ENCODE measurements around the gene CC2D1A. TPM values are rescaled to one million over a fixed set of nuclear protein-coding genes. Genes with fewer than 3 reads are reported as not detected.

The CC2D1A gene
- total and polyA plus RNA-seq, 2 donors from 2014 or later, result 28.8 to 36.9 TPM

DNA sequence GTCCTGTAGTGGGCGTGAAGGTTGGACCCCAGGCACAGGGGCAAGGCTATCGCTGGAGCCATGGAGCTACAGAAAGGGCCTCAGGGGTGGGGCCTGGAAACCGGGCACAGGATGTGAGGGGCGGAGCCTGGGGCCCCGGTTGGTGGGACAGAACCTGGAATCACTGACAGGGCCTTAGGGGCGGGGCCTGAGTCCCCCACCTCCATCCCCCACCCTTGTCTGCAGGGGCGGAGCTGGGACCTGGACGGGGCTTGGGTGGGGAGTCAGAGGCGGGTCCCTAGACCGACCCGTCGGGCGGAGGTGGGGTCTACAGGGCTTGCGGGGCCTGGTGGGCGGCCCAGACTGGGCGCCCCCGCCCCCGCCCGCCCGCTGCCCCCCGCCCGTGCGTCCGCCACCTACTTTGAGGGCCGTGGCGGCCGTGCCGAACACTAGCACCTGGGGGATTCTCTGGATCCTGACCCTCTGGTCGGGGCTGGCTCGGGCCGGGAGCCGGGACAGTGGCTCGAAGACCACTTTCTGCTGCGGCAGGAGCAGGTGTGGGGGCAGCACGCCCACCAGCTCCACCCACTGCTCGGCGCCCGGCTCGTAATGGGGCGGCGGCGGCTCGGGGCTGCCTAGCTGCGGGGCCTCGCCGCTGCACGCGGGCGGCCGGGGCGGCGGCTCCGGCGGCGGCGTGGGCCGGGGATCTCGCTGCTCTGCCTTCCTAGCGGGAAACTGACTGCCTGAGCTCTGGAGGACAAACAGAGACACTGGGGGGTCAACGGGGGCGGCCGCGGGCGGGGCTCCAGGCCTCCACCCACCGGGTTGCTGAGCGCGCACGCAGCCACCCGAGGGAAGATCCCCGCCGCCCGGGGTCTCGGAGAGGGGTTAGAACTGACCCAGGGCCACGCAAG, 72.6 kb downstream of the CC2D1A start:
- Histone ChIP-seq H3K27ac (ENCODE audit: low read depth in 2 of 2, low read length in 2 of 2) (no peak overlapping the region), H3K9ac (ENCODE audit: low read length in 3 of 3) (peak overlapping the region in 1 of 3 donors; percentile 26), H3K4me3 (ENCODE audit: low read length in 3 of 3) (no peak overlapping the region), H3K27me3 (ENCODE audit: control insufficient read depth, insufficient read depth, low read length) (no peaks in the 10 kb centered on the region), H3K9me3 (ENCODE audit: control insufficient read depth in 2 of 3, insufficient read depth in 1 of 3, low read length in 3 of 3) (no peaks in the 10 kb centered on the region), H3K36me3 (ENCODE audit: control insufficient read depth in 2 of 3, insufficient read depth in 3 of 3, low read length in 3 of 3) (peaks cover 0 to 12% (median 8%) of the 10 kb centered on the region in 3 donors), H3K4me1 (ENCODE audit: control insufficient read depth in 2 of 3, insufficient read depth in 2 of 3, low read depth in 1 of 3, low read length in 3 of 3) (peaks cover 0 to 4% (median 0%) of the 10 kb centered on the region in 3 donors)
- no peak for FAIRE-seq
- intact Hi-C loops (cut with DNase I), result no loop called here
- TF ChIP-seq, protein P1, sequence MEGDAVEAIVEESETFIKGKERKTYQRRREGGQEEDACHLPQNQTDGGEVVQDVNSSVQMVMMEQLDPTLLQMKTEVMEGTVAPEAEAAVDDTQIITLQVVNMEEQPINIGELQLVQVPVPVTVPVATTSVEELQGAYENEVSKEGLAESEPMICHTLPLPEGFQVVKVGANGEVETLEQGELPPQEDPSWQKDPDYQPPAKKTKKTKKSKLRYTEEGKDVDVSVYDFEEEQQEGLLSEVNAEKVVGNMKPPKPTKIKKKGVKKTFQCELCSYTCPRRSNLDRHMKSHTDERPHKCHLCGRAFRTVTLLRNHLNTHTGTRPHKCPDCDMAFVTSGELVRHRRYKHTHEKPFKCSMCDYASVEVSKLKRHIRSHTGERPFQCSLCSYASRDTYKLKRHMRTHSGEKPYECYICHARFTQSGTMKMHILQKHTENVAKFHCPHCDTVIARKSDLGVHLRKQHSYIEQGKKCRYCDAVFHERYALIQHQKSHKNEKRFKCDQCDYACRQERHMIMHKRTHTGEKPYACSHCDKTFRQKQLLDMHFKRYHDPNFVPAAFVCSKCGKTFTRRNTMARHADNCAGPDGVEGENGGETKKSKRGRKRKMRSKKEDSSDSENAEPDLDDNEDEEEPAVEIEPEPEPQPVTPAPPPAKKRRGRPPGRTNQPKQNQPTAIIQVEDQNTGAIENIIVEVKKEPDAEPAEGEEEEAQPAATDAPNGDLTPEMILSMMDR (IDR thresholded peaks at IDR 0.05; ENCODE audit: borderline replicate concordance, extremely low read depth, insufficient read depth), result no peak
- peak; percentile 92 to 96 (median 93) for DNase-seq

DNA sequence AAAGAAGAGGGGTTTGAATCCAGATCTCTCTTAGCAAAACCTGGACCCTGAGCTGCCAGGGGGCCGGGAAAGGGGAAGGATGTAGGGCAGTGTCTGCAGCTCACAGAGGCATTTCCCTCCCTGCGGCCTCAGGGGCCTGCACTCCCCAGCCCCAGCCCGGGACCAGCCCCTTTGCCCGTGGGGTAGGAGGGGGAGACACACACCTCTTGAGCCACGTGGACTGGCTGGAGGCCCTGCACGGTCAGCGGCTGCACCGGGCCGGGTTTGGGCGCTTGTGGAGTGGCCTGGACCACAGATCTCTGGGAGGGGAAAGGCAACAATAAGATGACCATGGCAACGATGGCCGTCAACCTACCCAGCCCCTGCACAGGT, 73.2 kb downstream of the CC2D1A start:
- TF ChIP-seq, protein P1 (IDR thresholded peaks at IDR 0.05; ENCODE audit: borderline replicate concordance, extremely low read depth, insufficient read depth), result no peak
- FAIRE-seq (no peak), DNase-seq (peak in 3 of 5 donors; percentile 51 to 63 (median 52))
- no peak overlapping the region for H3K27ac ChIP-seq (ENCODE audit: low read depth in 2 of 2, low read length in 2 of 2)
- H3K9me3 ChIP-seq (ENCODE audit: control insufficient read depth in 2 of 3, insufficient read depth in 1 of 3, low read length in 3 of 3), result no peaks in the 10 kb centered on the region
- no peaks in the 10 kb centered on the region for H3K27me3 ChIP-seq (ENCODE audit: control insufficient read depth, insufficient read depth, low read length)
- H3K4me1 ChIP-seq (ENCODE audit: control insufficient read depth in 2 of 3, insufficient read depth in 2 of 3, low read depth in 1 of 3, low read length in 3 of 3), result peaks cover 0 to 4% (median 0%) of the 10 kb centered on the region in 3 donors
- H3K4me3 ChIP-seq (ENCODE audit: low read length in 3 of 3), result no peak overlapping the region
- intact Hi-C loops (cut with DNase I), result no loop called here
- H3K9ac ChIP-seq (ENCODE audit: low read length in 3 of 3), result peak overlapping the region in 1 of 3 donors; percentile 26
- peaks cover 0 to 12% (median 8%) of the 10 kb centered on the region in 3 donors for H3K36me3 ChIP-seq (ENCODE audit: control insufficient read depth in 2 of 3, insufficient read depth in 3 of 3, low read length in 3 of 3)

DNA sequence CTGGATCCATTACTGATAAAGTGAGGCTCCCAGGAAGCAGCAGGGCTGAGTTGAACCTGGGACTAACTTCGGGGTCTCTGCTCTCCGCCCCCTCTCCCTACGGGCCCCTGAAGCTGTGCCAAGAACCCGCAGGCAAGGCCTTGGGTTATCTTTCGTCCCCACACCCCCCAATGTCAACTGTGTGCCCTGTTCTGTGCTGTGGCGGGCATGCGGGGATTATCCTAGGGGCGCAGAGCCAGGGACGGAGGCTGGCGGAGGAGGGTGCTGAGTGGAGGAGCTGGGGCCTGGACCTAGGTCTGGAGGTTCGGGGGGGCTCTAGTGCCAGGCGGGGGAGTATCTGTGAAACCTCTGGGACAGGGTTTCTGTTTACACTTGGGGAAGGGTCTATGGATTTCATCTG, 73.7 kb downstream of the CC2D1A start:
- no peak overlapping the region for H3K4me3 ChIP-seq (ENCODE audit: low read length in 3 of 3)
- no peak overlapping the region for H3K27ac ChIP-seq (ENCODE audit: low read depth in 2 of 2, low read length in 2 of 2)
- peaks cover 0 to 4% (median 0%) of the 10 kb centered on the region in 3 donors for H3K4me1 ChIP-seq (ENCODE audit: control insufficient read depth in 2 of 3, insufficient read depth in 2 of 3, low read depth in 1 of 3, low read length in 3 of 3)
- no peaks in the 10 kb centered on the region for H3K27me3 ChIP-seq (ENCODE audit: control insufficient read depth, insufficient read depth, low read length)
- DNase-seq (no peak), FAIRE-seq (no peak)
- no peaks in the 10 kb centered on the region for H3K9me3 ChIP-seq (ENCODE audit: control insufficient read depth in 2 of 3, insufficient read depth in 1 of 3, low read length in 3 of 3)
- TF ChIP-seq, protein P1 (IDR thresholded peaks at IDR 0.05; ENCODE audit: borderline replicate concordance, extremely low read depth, insufficient read depth), result no peak
- intact Hi-C loops (cut with DNase I), result no loop called here
- peaks cover 0 to 12% (median 8%) of the 10 kb centered on the region in 3 donors for H3K36me3 ChIP-seq (ENCODE audit: control insufficient read depth in 2 of 3, insufficient read depth in 3 of 3, low read length in 3 of 3)
- no peak overlapping the region for H3K9ac ChIP-seq (ENCODE audit: low read length in 3 of 3)

All from kidney (tissue), 14 donors.